A549 (cell line): ENCODE data around the gene CSNK1A1L. TPM values are rescaled to one million over a fixed set of nuclear protein-coding genes. Genes with fewer than 3 reads are reported as not detected.

Experiments used
- ATAC-seq, 2 experiments: fragments of 200-7000 bp in 1 of 2; fragments of >200 bp in 1 of 2; cut with Nextera tagmentation in 1 of 2; cut with Tn5 transposase in 1 of 2; 3 replicates each; pipeline versions ENCODE4 v1.8.0 to v1.9.1; 2018 to 2020; ENCODE audit warnings: mild to moderate bottlenecking in 1 of 2, moderate library complexity in 1 of 2
- CTCF ChIA-PET: fragments of 300-600 bp; sonication (Branson Sonifier 250); formaldehyde crosslinking; extraction: SDS; loops from one replicate; lab custom pipeline; 2021; ENCODE audit warnings: antibody characterized with exemption, inconsistent platforms; lab: Yijun Ruan, JAX
- POLR2A ChIA-PET: fragments of 350-600 bp; formaldehyde crosslinking; extraction: SDS; loops from one replicate; lab custom pipeline; 2021; ENCODE audit warnings: antibody characterized with exemption, inconsistent platforms; lab: Yijun Ruan, JAX
- DNase-seq, 2 experiments: peaks; one replicate each; pipeline versions ENCODE4 v3.0.0 to v3.0.0-alpha.2; 2011 to 2016; ENCODE audit warnings: low read depth in 1 of 2, low spot score in 1 of 2
- FAIRE-seq: peaks from 2 replicates; lab custom pipeline; 2011; peaks lifted over from hg19 to GRCh38; lab: Jason Lieb, UNC
- H3K27ac ChIP-seq, 2 experiments: fragments of >200 bp; sonication (Bioruptor Twin); formaldehyde crosslinking; 3 replicates each; pipeline ENCODE4 v1.5.1; 2016 to 2017
- H3K4me1 ChIP-seq: fragments of >200 bp; sonication (Bioruptor Twin); formaldehyde crosslinking; 3 replicates; pipeline ENCODE4 v1.6.1; 2016
- H3K4me2 ChIP-seq: fragments of >200 bp; sonication (Bioruptor Twin); formaldehyde crosslinking; 3 replicates; pipeline ENCODE4 v1.6.1; 2016
- H3K4me3 ChIP-seq: fragments of >200 bp; sonication (Bioruptor Twin); formaldehyde crosslinking; 3 replicates; pipeline ENCODE4 v1.5.1; 2016
- H3K9me3 ChIP-seq: fragments of >200 bp; sonication (Bioruptor Twin); formaldehyde crosslinking; 3 replicates; pipeline ENCODE4 v1.6.1; 2016
- CBX2 ChIP-seq: fragments of 200-600 bp; sonication (generic); IDR thresholded peaks from 2 replicates; pipeline ENCODE4 v1.6.1; 2016; ENCODE audit warnings: low read depth, mild to moderate bottlenecking, borderline replicate concordance
- CBX8 ChIP-seq: fragments of 200-600 bp; sonication (generic); IDR thresholded peaks from 2 replicates; pipeline ENCODE4 v1.6.1; 2016
- CEBPB ChIP-seq, 2 experiments: fragments of >200 bp in 1 of 2; sonication (Bioruptor Twin) in 1 of 2; formaldehyde crosslinking in 1 of 2; IDR thresholded peaks; 2 replicates each; pipeline ENCODE4 v1.6.1; 2012 to 2016
- FOXS1 ChIP-seq: fragments of 250-450 bp; sonication (Bioruptor Pico); IDR thresholded peaks from 2 replicates; pipeline ENCODE4 v1.5.0; 2020; ENCODE audit warnings: mild to moderate bottlenecking, moderate library complexity
- HDAC2 ChIP-seq: fragments of 200-600 bp; sonication (generic); IDR thresholded peaks from 2 replicates; pipeline ENCODE4 v1.6.1; 2016
- HOXB5 ChIP-seq: fragments of 250-450 bp; sonication (Bioruptor Pico); IDR thresholded peaks from 2 replicates; pipeline ENCODE4 v1.5.0; 2020; ENCODE audit warnings: mild to moderate bottlenecking, moderate library complexity
- JUNB ChIP-seq: fragments of >200 bp; sonication (Bioruptor Twin); formaldehyde crosslinking; IDR thresholded peaks from 2 replicates; pipeline ENCODE4 v1.6.1; 2016
- KDM5A ChIP-seq: fragments of 200-600 bp; sonication (generic); IDR thresholded peaks from 2 replicates; pipeline ENCODE4 v1.6.1; 2016; ENCODE audit warnings: antibody characterized with exemption, mild to moderate bottlenecking
- MAFK ChIP-seq: fragments of 450-650 bp; IDR thresholded peaks from 2 replicates; pipeline ENCODE4 v1.6.1; 2014; ENCODE audit not compliant: partially characterized antibody
- MYC ChIP-seq: IDR thresholded peaks from 2 replicates; pipeline ENCODE4 v1.6.1; 2012; ENCODE audit warnings: mild to moderate bottlenecking, inconsistent platforms, low read length, improper control_type of control experiment, borderline replicate concordance
- NFE2L2 ChIP-seq: fragments of 150-350 bp; conservative IDR thresholded peaks from 2 replicates; pipeline ENCODE4 v1.6.1; 2014; ENCODE audit warnings: low read length
- NPAS2 ChIP-seq: fragments of 250-450 bp; sonication (Bioruptor Pico); IDR thresholded peaks from 2 replicates; pipeline ENCODE4 v1.8.0; 2022; ENCODE audit warnings: mild to moderate bottlenecking, moderate library complexity, borderline replicate concordance
- NR3C1 ChIP-seq: fragments of >200 bp; sonication (Bioruptor Twin); formaldehyde crosslinking; IDR thresholded peaks from 3 replicates; pipeline ENCODE4 v1.6.1; 2017
- RAD21 ChIP-seq, 2 experiments: fragments of >200 bp in 1 of 2; sonication (Bioruptor Twin) in 1 of 2; formaldehyde crosslinking in 1 of 2; IDR thresholded peaks in 1 of 2; conservative IDR thresholded peaks in 1 of 2; 2 replicates in 1 of 2; 3 replicates in 1 of 2; pipeline ENCODE4 v1.6.1; 2012 to 2018; ENCODE audit warnings: inconsistent platforms in 1 of 2
- RARB ChIP-seq: fragments of 250-450 bp; sonication (Bioruptor Pico); IDR thresholded peaks from 2 replicates; pipeline ENCODE4 v1.8.0; 2021; ENCODE audit warnings: mild to moderate bottlenecking, moderate library complexity
- TFCP2L1 ChIP-seq: fragments of 250-450 bp; sonication (Bioruptor Pico); IDR thresholded peaks from 2 replicates; pipeline ENCODE4 v1.5.0; 2021; ENCODE audit warnings: mild to moderate bottlenecking
- TP53 ChIP-seq: fragments of 250-450 bp; sonication (Bioruptor Pico); IDR thresholded peaks from 2 replicates; pipeline ENCODE4 v1.5.0; 2021; ENCODE audit warnings: mild to moderate bottlenecking, moderate library complexity
- WGBS: methylation state at CpG from one replicate; pipeline ENCODE4 v1.1.6; 2017; ENCODE audit errors: missing lambda C conversion rate; 5-methylcytosine and 5-hydroxymethylcytosine counted together
- polyA plus RNA-seq, 4 experiments: library from polyadenylated mRNA; depleted of rRNA in 3 of 4; stranded (reverse); fragments of >200 nt; fragmentation: RNase III in 1 of 4; extraction: RNeasy Plus Mini Kit Qiagen cat#74134 plus additional on column Dnase treatment in 1 of 4; gene quantifications; 2 replicates in 3 of 4; 3 replicates in 1 of 4; pipeline ENCODE4 v1.2.3, GENCODE V29; 2011 to 2017
- TF ChIP-seq, protein P1 (sequence below): fragments of 450-650 bp; IDR thresholded peaks from 2 replicates; pipeline ENCODE4 v1.6.1; 2014; ENCODE audit warnings: antibody characterized with exemption
- TF ChIP-seq, protein P2 (sequence below): IDR thresholded peaks from 2 replicates; pipeline ENCODE4 v1.6.1; 2012
- TF ChIP-seq, protein P3 (sequence below): IDR thresholded peaks from 2 replicates; pipeline ENCODE4 v1.6.1; 2012; ENCODE audit warnings: low read depth, borderline replicate concordance
- TF ChIP-seq, protein P4 (sequence below): fragments of >200 bp; sonication (Bioruptor Twin); formaldehyde crosslinking; IDR thresholded peaks from 2 replicates; pipeline ENCODE4 v1.6.1; 2016

The CSNK1A1L gene
- polyA plus RNA-seq, 2 of the 4 experiments (the other 2 are of a cell fraction), result not detected

DNA sequence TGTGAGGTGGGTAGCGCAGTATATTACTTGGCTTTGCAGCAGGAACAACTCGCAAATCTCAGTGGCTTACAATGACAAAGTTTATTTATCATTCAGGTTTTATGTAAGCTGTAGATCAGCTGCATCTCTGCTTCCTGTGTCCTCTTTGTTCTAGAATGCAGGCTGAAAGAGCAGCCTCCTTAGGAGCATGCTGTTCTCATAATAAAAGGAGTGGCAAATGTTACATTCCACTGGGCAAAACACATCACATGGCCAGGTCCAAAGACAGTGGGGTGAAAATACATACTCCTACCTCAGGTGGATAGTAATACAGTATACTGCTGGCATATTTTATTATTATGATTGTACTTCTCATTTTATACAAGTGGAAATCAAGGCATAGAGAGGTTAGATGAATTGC lies 1.2 kb upstream of the CSNK1A1L start:
- TF ChIP-seq RAD21 (conservative IDR thresholded peaks at IDR 0.05 in 1 of 2, IDR thresholded peaks at IDR 0.05 in 1 of 2), result no peak
- TF ChIP-seq TFCP2L1 (CRISPR knock-in tag), result no peak
- no peak for TF ChIP-seq CEBPB (IDR thresholded peaks at IDR 0.05)
- TF ChIP-seq, protein P1, sequence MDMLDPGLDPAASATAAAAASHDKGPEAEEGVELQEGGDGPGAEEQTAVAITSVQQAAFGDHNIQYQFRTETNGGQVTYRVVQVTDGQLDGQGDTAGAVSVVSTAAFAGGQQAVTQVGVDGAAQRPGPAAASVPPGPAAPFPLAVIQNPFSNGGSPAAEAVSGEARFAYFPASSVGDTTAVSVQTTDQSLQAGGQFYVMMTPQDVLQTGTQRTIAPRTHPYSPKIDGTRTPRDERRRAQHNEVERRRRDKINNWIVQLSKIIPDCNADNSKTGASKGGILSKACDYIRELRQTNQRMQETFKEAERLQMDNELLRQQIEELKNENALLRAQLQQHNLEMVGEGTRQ, result no peak
- no peak for TF ChIP-seq NPAS2 (CRISPR knock-in tag)
- no peak for TF ChIP-seq RARB (CRISPR knock-in tag)
- TF ChIP-seq, protein P2, sequence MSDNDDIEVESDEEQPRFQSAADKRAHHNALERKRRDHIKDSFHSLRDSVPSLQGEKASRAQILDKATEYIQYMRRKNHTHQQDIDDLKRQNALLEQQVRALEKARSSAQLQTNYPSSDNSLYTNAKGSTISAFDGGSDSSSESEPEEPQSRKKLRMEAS, result no peak
- DNase-seq, result no peak
- no peak for ATAC-seq
- no peak overlapping the region for H3K4me3 ChIP-seq
- ChIA-PET POLR2A (no interaction called here), CTCF (interaction anchor here (0.6 to 1.2 kb wide), 2 partner anchors 12 to 495 kb away, joined by 3 read pairs; no protein-coding TSS in a partner anchor)
- 30% methylated on average over 2 of the region's 2 CpGs for WGBS
- no peak overlapping the region for H3K27ac ChIP-seq
- H3K4me1 ChIP-seq, result no peaks in the 10 kb centered on the region
- no peaks in the 10 kb centered on the region for H3K9me3 ChIP-seq
- H3K4me2 ChIP-seq, result no peak overlapping the region
- no peak for FAIRE-seq

DNA sequence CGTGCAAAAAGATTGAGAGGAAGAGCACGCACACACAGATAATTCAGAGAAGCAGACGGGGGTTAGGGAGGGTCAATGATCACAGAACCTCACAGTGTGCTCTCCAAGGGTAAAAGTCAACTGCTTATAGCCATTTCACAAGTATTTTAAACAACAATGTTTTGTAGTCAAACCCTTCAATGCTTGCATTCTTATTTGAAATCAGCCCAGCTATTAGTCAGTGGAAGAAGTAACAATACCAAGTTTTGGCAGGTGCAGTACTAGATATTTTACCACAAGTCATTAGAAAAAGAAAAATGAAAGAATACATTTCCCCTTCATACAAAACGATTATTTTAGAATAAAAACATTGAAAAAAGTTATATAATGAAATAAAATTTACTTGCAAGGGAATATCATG lies 2.6 kb downstream of the CSNK1A1L start:
- H3K4me3 ChIP-seq, result no peak overlapping the region
- no peaks in the 10 kb centered on the region for H3K4me1 ChIP-seq
- ATAC-seq, result no peak
- FAIRE-seq, result no peak
- 10% methylated on average over 4 of the region's 4 CpGs for WGBS
- no peak overlapping the region for H3K27ac ChIP-seq
- no peak overlapping the region for H3K4me2 ChIP-seq
- ChIA-PET CTCF (no interaction called here), POLR2A (no interaction called here)
- no peaks in the 10 kb centered on the region for H3K9me3 ChIP-seq
- TF ChIP-seq, protein P3, sequence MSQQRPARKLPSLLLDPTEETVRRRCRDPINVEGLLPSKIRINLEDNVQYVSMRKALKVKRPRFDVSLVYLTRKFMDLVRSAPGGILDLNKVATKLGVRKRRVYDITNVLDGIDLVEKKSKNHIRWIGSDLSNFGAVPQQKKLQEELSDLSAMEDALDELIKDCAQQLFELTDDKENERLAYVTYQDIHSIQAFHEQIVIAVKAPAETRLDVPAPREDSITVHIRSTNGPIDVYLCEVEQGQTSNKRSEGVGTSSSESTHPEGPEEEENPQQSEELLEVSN, result no peak
- TF ChIP-seq HOXB5 (CRISPR knock-in tag) (no peak), HDAC2 (no peak), NPAS2 (CRISPR knock-in tag) (no peak), FOXS1 (CRISPR knock-in tag) (no peak), RARB (CRISPR knock-in tag) (no peak), CEBPB (IDR thresholded peaks at IDR 0.05) (no peak), CBX2 (no peak), CBX8 (no peak)
- TF ChIP-seq, protein P4, sequence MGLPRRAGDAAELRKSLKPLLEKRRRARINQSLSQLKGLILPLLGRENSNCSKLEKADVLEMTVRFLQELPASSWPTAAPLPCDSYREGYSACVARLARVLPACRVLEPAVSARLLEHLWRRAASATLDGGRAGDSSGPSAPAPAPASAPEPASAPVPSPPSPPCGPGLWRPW, result no peak
- no peak for DNase-seq

DNA sequence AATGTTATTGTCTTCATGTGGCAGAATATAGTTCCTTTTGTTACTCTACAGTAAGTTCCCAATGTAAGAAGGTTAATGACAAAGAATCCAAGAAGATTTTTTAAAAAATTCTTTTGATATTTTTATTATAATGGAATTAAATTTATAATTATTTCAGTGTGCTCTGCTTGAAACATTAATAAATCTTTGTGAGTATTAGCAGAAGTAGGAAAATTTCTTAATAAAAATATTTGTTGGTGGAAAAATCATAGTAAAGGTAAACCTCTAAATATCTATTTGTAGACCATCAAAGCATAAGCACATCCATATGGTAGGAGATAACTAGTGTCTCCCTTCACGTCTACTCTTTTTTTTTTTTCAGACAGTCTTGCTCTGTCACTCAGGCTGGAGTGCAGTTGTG lies 4.3 kb downstream of the CSNK1A1L start:
- ATAC-seq, result no peak
- CTCF ChIA-PET, result no interaction called here
- 0% methylated on average over 1 of the region's 1 CpG for WGBS

DNA sequence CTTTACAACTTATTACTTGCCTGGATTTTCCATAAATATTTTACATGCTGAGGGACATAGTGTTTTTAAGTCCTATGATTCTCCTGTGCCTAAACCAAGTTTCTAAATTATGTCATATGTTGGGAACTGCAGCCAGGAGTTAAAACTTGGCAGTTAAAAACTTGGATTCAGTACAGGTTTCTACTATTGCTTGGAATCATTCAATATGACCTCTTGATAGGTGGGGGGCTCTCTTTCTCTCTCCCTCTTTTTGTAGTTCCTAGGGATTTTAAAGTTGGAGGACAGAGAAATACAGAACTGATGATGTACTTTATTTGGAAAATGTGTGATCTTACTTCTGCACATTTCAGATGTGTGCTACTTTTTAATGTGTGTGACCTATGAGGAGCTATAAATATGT lies 4.7 kb downstream of the CSNK1A1L start:
- ChIA-PET CTCF (no interaction called here), POLR2A (no interaction called here)
- FAIRE-seq, result no peak
- Histone ChIP-seq H3K4me3 (no peak overlapping the region), H3K9me3 (no peaks in the 10 kb centered on the region), H3K27ac (no peak overlapping the region), H3K4me1 (no peaks in the 10 kb centered on the region), H3K4me2 (no peak overlapping the region)
- TF ChIP-seq HDAC2 (no peak), NFE2L2 (no peak)
- ATAC-seq, result no peak
- no peak for DNase-seq

More for the DNA sequence above, 4.3 kb downstream of the CSNK1A1L start:
- DNase-seq, result no peak
- no peak overlapping the region for H3K4me3 ChIP-seq
- no peaks in the 10 kb centered on the region for H3K4me1 ChIP-seq
- FAIRE-seq, result no peak
- POLR2A ChIA-PET, result no interaction called here
- TF ChIP-seq KDM5A (no peak), MAFK (no peak), NR3C1 (no peak), NPAS2 (CRISPR knock-in tag) (no peak), TP53 (CRISPR knock-in tag) (no peak), FOXS1 (CRISPR knock-in tag) (no peak), JUNB (no peak), MYC (no peak), CBX8 (no peak)
- TF ChIP-seq, protein P4, result no peak
- TF ChIP-seq, protein P2, result no peak
- no peak overlapping the region for H3K27ac ChIP-seq
- H3K4me2 ChIP-seq, result no peak overlapping the region
- H3K9me3 ChIP-seq, result no peaks in the 10 kb centered on the region
